Activated T-cell treated with anti-CD3 and anti-CD28 coated beads for 24 hours (primary cell): ENCODE results near the gene CEP85.
A peak's percentile ranks its signal among the peaks of the same experiment; 100 is the strongest.

Experiments used
- DNase-seq: peaks from one replicate; pipeline ENCODE4 v3.0.0-alpha.2; 2020; ENCODE audit warnings: low read depth

CEP85 gene

GRCh38 chr1:26317146-26317545, 83.1 kb downstream of the CEP85 start:
- no peak for DNase-seq

GRCh38 chr1:26317612-26318337, 83.8 kb downstream of the CEP85 start, which contains the start of gene CD52:
Gene CD52 (plus strand): TSS chr1:26317958. CDS start chr1:26318018, 60 bp downstream.
- peak; percentile 48 for DNase-seq

DNA sequence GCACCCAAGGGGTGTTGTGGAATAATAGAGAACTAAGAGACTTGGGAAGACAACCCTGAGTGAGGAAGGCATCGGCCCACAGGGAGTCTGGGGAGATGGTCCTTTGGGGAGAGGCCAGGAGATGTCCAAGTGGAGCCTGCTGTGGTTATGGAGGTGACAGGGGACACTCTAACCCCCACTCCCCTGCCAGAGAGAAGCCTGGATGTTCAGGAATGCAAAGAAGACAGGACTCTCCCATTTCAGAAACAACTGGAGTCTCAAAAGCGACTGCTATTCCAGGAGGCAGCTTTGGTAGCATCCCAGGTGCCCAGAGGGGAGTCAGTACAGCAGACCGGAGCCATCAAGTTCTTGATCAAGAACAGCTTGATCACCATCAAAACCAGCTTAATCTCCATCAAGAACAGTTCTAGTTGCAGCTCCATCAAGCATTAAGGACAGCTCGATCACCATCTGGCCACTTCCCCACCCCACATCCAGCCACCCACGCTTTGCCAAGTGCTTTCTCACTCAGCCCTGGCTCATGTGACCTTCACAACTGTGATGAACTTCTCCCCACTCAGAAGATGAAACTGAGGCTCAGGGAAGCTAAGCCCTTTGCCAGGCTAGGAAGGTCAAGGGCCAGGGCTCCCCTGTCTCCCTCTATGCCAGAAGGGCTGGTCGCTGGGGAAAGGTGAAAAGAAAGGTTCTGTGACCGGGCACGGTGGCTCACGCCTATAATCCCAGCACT, 84.5 kb downstream of the CEP85 start:
- peak; percentile 32 for DNase-seq

- no peak for DNase-seq
Measured at GRCh38 chr1:26320896-26321295, 86.9 kb downstream of the CEP85 start.

GRCh38 chr1:26321315-26322041, 87.5 kb downstream of the CEP85 start:
- DNase-seq: peak; percentile 95

- DNase-seq: no peak
Measured at GRCh38 chr1:26322042-26322331, 88.0 kb downstream of the CEP85 start.

GRCh38 chr1:26323382-26323781, 89.4 kb downstream of the CEP85 start:
- DNase-seq: no peak

DNA sequence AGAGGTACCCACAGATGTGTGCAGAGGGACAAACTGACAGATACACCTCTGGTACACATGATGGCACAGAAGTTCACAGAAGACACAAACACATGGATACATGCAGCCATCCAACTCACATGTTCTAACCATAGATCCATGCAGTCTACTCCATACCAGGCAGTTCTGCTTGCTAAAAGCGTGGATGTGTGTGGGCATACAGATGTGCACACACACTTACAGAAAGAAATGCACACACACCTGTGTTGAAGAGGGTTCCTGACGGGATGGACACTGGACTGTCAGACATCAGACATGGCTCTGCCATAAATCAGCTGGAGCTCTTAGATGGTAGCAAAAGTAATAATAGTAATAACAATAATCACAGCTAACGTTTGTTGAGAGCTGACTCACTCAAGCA, 90.5 kb downstream of the CEP85 start:
- DNase-seq: no peak

DNA sequence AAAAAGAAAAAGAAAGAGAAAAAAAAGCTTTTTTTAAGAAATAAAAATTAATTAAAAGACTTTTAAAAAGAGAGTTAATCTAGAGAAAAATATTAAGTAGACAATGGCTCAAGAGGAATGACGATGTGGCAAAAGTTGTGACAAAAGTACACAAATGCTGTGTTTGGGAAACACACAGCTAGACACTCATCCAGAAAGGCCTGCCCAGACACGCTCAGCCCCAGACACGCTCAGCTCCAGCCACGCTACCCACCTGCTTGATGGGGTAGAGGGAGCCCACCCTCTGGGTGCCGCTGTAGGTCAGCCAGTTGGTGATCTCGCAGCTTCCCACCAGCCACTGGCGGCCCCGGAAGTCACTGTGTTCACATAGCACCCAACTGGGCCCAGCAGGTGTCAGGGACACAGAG, 94.0 kb downstream of the CEP85 start:
- DNase-seq: no peak
